NCI-H446 (cell line): ENCODE data around the gene LEPROT.
"Not testable (repeated sequence)": the region's sequence is repeated elsewhere in the genome, so short reads cannot be mapped to it uniquely, and the experiment has no call there.

Experiments
- DNase-seq, 2 experiments: peaks; one replicate each; lab custom pipeline; 2025; lab: John Stamatoyannopoulos, UW

LEPROT gene

GRCh38 chr1:65437616-65438015 is 17.1 kb downstream of the LEPROT start:
- DNase-seq = no peak

GRCh38 chr1:65440322-65440900 is 19.9 kb downstream of the LEPROT start:
- no peak for DNase-seq

GRCh38 chr1:65440915-65441314 is 20.4 kb downstream of the LEPROT start:
- DNase-seq = no peak

- DNase-seq = no peak
Measured at GRCh38 chr1:65441464-65441863, 21.0 kb downstream of the LEPROT start.

GRCh38 chr1:65442442-65442841 is 22.0 kb downstream of the LEPROT start:
- DNase-seq = no peak

- DNase-seq = no peak
Measured at GRCh38 chr1:65443647-65444046, 23.2 kb downstream of the LEPROT start.

- no peak for DNase-seq
Measured at GRCh38 chr1:65444128-65444640, 23.7 kb downstream of the LEPROT start.

- no peak for DNase-seq
Measured at GRCh38 chr1:65445837-65446236, 25.4 kb downstream of the LEPROT start.

GRCh38 chr1:65449214-65449823 is 28.9 kb downstream of the LEPROT start:
- DNase-seq = no peak

- DNase-seq = not testable (repeated sequence)
Measured at GRCh38 chr1:65455678-65456077, 35.2 kb downstream of the LEPROT start.

- DNase-seq = no peak
Measured at GRCh38 chr1:65456481-65456880, 36.0 kb downstream of the LEPROT start.

GRCh38 chr1:65457868-65458267 is 37.4 kb downstream of the LEPROT start:
- DNase-seq = no peak

- DNase-seq = no peak
Measured at GRCh38 chr1:65458730-65459396, 38.4 kb downstream of the LEPROT start.

GRCh38 chr1:65459397-65459768 is 38.9 kb downstream of the LEPROT start:
- DNase-seq = peak in 1 of 2 experiments; percentile 67

- DNase-seq = not testable (repeated sequence)
Measured at GRCh38 chr1:65465837-65466236, 45.4 kb downstream of the LEPROT start.

GRCh38 chr1:65467536-65467935 is 47.1 kb downstream of the LEPROT start:
- no peak for DNase-seq

- no peak for DNase-seq
Measured at GRCh38 chr1:65469126-65469888, 48.8 kb downstream of the LEPROT start.

GRCh38 chr1:65469889-65470340 is 49.4 kb downstream of the LEPROT start:
- DNase-seq = no peak

- no peak for DNase-seq
Measured at GRCh38 chr1:65470766-65471165, 50.3 kb downstream of the LEPROT start.

GRCh38 chr1:65471213-65471833 is 50.9 kb downstream of the LEPROT start:
- no peak for DNase-seq

GRCh38 chr1:65471861-65472332 is 51.4 kb downstream of the LEPROT start:
- peak in 1 of 2 experiments; percentile 26 for DNase-seq

GRCh38 chr1:65476327-65476726 is 55.9 kb downstream of the LEPROT start:
- DNase-seq = no peak
